ENCODE data around the gene FAF2. TPM values are rescaled to one million over a fixed set of nuclear protein-coding genes. Genes with fewer than 3 reads are reported as not detected.

FAF2 gene
- total and polyA plus RNA-seq, 2 donors, result 17.7 to 22.4 TPM

DNA sequence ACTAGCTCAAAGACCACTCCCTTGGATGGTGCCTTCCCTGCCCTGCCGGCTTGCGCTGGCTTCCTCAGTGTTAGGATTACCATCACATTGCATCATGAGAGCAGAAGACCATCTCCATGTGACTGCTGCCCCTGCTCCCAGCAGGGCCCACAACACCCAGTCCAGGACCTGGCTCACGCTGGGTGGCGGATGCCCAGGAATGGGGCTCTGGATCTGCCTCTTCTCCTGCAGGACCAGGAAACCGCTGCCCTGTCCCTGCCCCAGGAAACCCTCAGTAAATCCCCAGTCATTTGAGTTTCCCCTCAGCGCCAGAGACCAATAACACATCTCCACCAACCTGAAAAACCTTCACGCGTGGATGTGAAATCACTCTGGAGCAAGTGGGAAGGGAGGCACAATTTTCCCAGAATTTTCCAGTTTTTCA lies 92.3 kb downstream of the FAF2 start:
- H3K9me3 ChIP-seq (ENCODE audit: control insufficient read depth in 2 of 2, insufficient read depth in 1 of 2, low read length in 1 of 2), result peaks cover 0 to 3% of the 10 kb centered on the region in 2 donors
- no peaks in the 10 kb centered on the region for H3K27me3 ChIP-seq (ENCODE audit: control insufficient read depth in 2 of 2, insufficient read depth in 1 of 2, low read length in 1 of 2)
- DNase-seq (ENCODE audit: low read depth in 6 of 9, low spot score in 9 of 9), result no peak
- H3K36me3 ChIP-seq (ENCODE audit: control insufficient read depth in 2 of 2, insufficient read depth in 2 of 2, low read length in 1 of 2), result no peaks in the 10 kb centered on the region
- peaks cover 32 to 56% of the 10 kb centered on the region in 2 donors for H3K4me1 ChIP-seq (ENCODE audit: control insufficient read depth in 2 of 2, insufficient read depth in 2 of 2, low read length in 2 of 2)
- H3K27ac ChIP-seq (ENCODE audit: low read depth in 1 of 2, low read length in 1 of 2), result peak overlapping the region in 1 of 2 donors; percentile 98
- no peak overlapping the region for H3K4me3 ChIP-seq (ENCODE audit: low read length in 2 of 2)
- 97% methylated on average over 8 of the region's 8 CpGs for WGBS

GRCh38 chr5:176540956-176541337 lies 92.8 kb downstream of the FAF2 start:
- Histone ChIP-seq H3K36me3 (ENCODE audit: control insufficient read depth in 2 of 2, insufficient read depth in 2 of 2, low read length in 1 of 2) (no peaks in the 10 kb centered on the region), H3K4me1 (ENCODE audit: control insufficient read depth in 2 of 2, insufficient read depth in 2 of 2, low read length in 2 of 2) (peaks cover 32 to 56% of the 10 kb centered on the region in 2 donors), H3K27ac (ENCODE audit: low read depth in 1 of 2, low read length in 1 of 2) (peak overlapping the region; percentile 94 to 98), H3K27me3 (ENCODE audit: control insufficient read depth in 2 of 2, insufficient read depth in 1 of 2, low read length in 1 of 2) (no peaks in the 10 kb centered on the region), H3K9me3 (ENCODE audit: control insufficient read depth in 2 of 2, insufficient read depth in 1 of 2, low read length in 1 of 2) (peaks cover 0 to 3% of the 10 kb centered on the region in 2 donors), H3K4me3 (ENCODE audit: low read length in 2 of 2) (peak overlapping the region in 1 of 2 donors; percentile 67)
- WGBS, result 28% methylated on average over 8 of the region's 8 CpGs
- peak in 3 of 9 donors; percentile 33 to 73 (median 50) for DNase-seq (ENCODE audit: low read depth in 6 of 9, low spot score in 9 of 9)

- peak in 7 of 9 donors; percentile 66 to 92 (median 80) for DNase-seq (ENCODE audit: low read depth in 6 of 9, low spot score in 9 of 9)
- H3K27ac ChIP-seq (ENCODE audit: low read depth in 1 of 2, low read length in 1 of 2), result peak overlapping the region; percentile 94 to 98
- 39% methylated on average over 12 of the region's 12 CpGs for WGBS
- H3K27me3 ChIP-seq (ENCODE audit: control insufficient read depth in 2 of 2, insufficient read depth in 1 of 2, low read length in 1 of 2), result no peaks in the 10 kb centered on the region
- no peaks in the 10 kb centered on the region for H3K36me3 ChIP-seq (ENCODE audit: control insufficient read depth in 2 of 2, insufficient read depth in 2 of 2, low read length in 1 of 2)
- H3K4me3 ChIP-seq (ENCODE audit: low read length in 2 of 2), result peak overlapping the region; percentile 67 to 70
- H3K4me1 ChIP-seq (ENCODE audit: control insufficient read depth in 2 of 2, insufficient read depth in 2 of 2, low read length in 2 of 2), result peaks cover 32 to 56% of the 10 kb centered on the region in 2 donors
- H3K9me3 ChIP-seq (ENCODE audit: control insufficient read depth in 2 of 2, insufficient read depth in 1 of 2, low read length in 1 of 2), result no peaks in the 10 kb centered on the region
These were observed 93.4 kb downstream of the FAF2 start for GRCh38 chr5:176541338-176542134.

- Histone ChIP-seq H3K27ac (ENCODE audit: low read depth in 1 of 2, low read length in 1 of 2) (peak overlapping the region; percentile 94 to 98), H3K27me3 (ENCODE audit: control insufficient read depth in 2 of 2, insufficient read depth in 1 of 2, low read length in 1 of 2) (no peaks in the 10 kb centered on the region), H3K36me3 (ENCODE audit: control insufficient read depth in 2 of 2, insufficient read depth in 2 of 2, low read length in 1 of 2) (no peaks in the 10 kb centered on the region), H3K4me3 (ENCODE audit: low read length in 2 of 2) (peak overlapping the region; percentile 67 to 70), H3K4me1 (ENCODE audit: control insufficient read depth in 2 of 2, insufficient read depth in 2 of 2, low read length in 2 of 2) (peaks cover 32 to 56% of the 10 kb centered on the region in 2 donors), H3K9me3 (ENCODE audit: control insufficient read depth in 2 of 2, insufficient read depth in 1 of 2, low read length in 1 of 2) (no peaks in the 10 kb centered on the region)
- WGBS, result 28% methylated on average over 16 of the region's 16 CpGs
- peak in 6 of 9 donors; percentile 63 to 83 (median 67) for DNase-seq (ENCODE audit: low read depth in 6 of 9, low spot score in 9 of 9)
These were observed 94.0 kb downstream of the FAF2 start for GRCh38 chr5:176542135-176542595.

GRCh38 chr5:176542596-176543427 lies 94.6 kb downstream of the FAF2 start:
- Histone ChIP-seq H3K9me3 (ENCODE audit: control insufficient read depth in 2 of 2, insufficient read depth in 1 of 2, low read length in 1 of 2) (no peaks in the 10 kb centered on the region), H3K4me1 (ENCODE audit: control insufficient read depth in 2 of 2, insufficient read depth in 2 of 2, low read length in 2 of 2) (peaks cover 32 to 56% of the 10 kb centered on the region in 2 donors), H3K27me3 (ENCODE audit: control insufficient read depth in 2 of 2, insufficient read depth in 1 of 2, low read length in 1 of 2) (no peaks in the 10 kb centered on the region), H3K27ac (ENCODE audit: low read depth in 1 of 2, low read length in 1 of 2) (peak overlapping the region; percentile 94 to 98), H3K4me3 (ENCODE audit: low read length in 2 of 2) (peak overlapping the region; percentile 67 to 70), H3K36me3 (ENCODE audit: control insufficient read depth in 2 of 2, insufficient read depth in 2 of 2, low read length in 1 of 2) (no peaks in the 10 kb centered on the region)
- peak in 4 of 9 donors; percentile 32 to 59 (median 50) for DNase-seq (ENCODE audit: low read depth in 6 of 9, low spot score in 9 of 9)
- 1% methylated on average over 110 of the region's 110 CpGs for WGBS

DNA sequence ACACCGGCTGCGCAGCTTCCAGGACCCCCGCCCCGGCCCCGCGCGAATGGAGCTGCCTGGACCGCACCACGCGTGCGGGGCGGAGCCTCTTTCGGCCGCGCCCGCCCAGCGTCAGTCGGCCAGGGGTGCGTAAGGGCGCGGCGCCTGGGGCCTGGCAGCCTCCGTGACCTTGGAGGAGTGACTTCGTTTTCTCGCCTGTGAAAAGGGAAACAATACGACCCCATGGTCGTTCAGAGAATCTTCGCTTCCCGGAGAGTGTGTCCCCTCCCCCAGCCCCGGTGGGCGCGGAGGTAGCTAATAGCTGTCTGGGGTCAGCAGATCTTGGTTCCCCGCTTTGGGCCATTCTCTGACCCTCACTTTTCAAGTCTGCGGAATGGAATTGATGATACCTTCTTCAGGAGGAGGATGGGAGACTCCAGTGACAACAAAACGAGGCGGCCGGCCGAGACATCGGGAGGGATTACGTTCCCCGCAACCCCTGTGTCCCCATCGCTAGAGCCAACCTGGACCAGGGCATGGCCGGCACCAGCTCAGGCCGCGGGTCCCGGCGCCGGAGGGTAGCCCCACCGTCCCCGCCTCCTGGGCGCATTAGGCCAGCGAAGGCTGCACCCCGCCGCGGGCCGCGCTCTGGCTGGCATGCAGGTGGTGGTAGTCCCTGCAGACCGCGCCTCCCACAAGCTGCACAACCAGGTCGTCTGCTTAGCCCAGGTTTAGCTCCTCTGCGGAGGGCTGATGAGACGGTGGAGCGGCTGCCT lies 95.4 kb downstream of the FAF2 start:
- Histone ChIP-seq H3K36me3 (ENCODE audit: control insufficient read depth in 2 of 2, insufficient read depth in 2 of 2, low read length in 1 of 2) (no peaks in the 10 kb centered on the region), H3K9me3 (ENCODE audit: control insufficient read depth in 2 of 2, insufficient read depth in 1 of 2, low read length in 1 of 2) (no peaks in the 10 kb centered on the region), H3K4me3 (ENCODE audit: low read length in 2 of 2) (peak overlapping the region; percentile 68 to 70), H3K4me1 (ENCODE audit: control insufficient read depth in 2 of 2, insufficient read depth in 2 of 2, low read length in 2 of 2) (peaks cover 26 to 49% of the 10 kb centered on the region in 2 donors), H3K27me3 (ENCODE audit: control insufficient read depth in 2 of 2, insufficient read depth in 1 of 2, low read length in 1 of 2) (no peaks in the 10 kb centered on the region), H3K27ac (ENCODE audit: low read depth in 1 of 2, low read length in 1 of 2) (peak overlapping the region; percentile 81 to 94)
- peak in 7 of 9 donors; percentile 43 to 88 (median 67) for DNase-seq (ENCODE audit: low read depth in 6 of 9, low spot score in 9 of 9)
- WGBS, result under 1% methylated on average over 63 of the region's 63 CpGs

DNA sequence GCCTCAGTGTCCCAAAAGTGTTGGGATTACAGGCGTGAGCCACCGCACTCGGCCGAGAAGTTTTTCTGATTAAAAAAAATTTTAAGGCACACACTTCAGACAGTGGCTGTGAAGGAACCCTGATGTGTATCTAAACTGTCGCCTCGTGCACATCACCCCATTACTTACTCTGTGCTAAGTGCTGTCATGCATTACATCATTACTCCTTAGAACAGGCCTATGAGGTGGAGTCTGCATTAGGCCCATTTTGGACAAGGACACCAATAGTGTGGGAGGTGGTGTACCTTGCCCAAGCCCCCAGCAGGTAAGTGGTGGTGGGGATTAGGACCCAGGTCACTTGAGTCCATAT lies 97.2 kb downstream of the FAF2 start:
- 97% methylated on average over 6 of the region's 6 CpGs for WGBS
- Histone ChIP-seq H3K36me3 (ENCODE audit: control insufficient read depth in 2 of 2, insufficient read depth in 2 of 2, low read length in 1 of 2) (no peaks in the 10 kb centered on the region), H3K9me3 (ENCODE audit: control insufficient read depth in 2 of 2, insufficient read depth in 1 of 2, low read length in 1 of 2) (no peaks in the 10 kb centered on the region), H3K27ac (ENCODE audit: low read depth in 1 of 2, low read length in 1 of 2) (no peak overlapping the region), H3K4me1 (ENCODE audit: control insufficient read depth in 2 of 2, insufficient read depth in 2 of 2, low read length in 2 of 2) (peaks cover 26 to 36% of the 10 kb centered on the region in 2 donors), H3K4me3 (ENCODE audit: low read length in 2 of 2) (no peak overlapping the region), H3K27me3 (ENCODE audit: control insufficient read depth in 2 of 2, insufficient read depth in 1 of 2, low read length in 1 of 2) (no peaks in the 10 kb centered on the region)
- no peak for DNase-seq (ENCODE audit: low read depth in 6 of 9, low spot score in 9 of 9)

GRCh38 chr5:176545737-176546509 lies 97.7 kb downstream of the FAF2 start:
- DNase-seq (ENCODE audit: low read depth in 6 of 9, low spot score in 9 of 9), result no peak
- no peaks in the 10 kb centered on the region for H3K9me3 ChIP-seq (ENCODE audit: control insufficient read depth in 2 of 2, insufficient read depth in 1 of 2, low read length in 1 of 2)
- peaks cover 0 to 4% of the 10 kb centered on the region in 2 donors for H3K27me3 ChIP-seq (ENCODE audit: control insufficient read depth in 2 of 2, insufficient read depth in 1 of 2, low read length in 1 of 2)
- H3K36me3 ChIP-seq (ENCODE audit: control insufficient read depth in 2 of 2, insufficient read depth in 2 of 2, low read length in 1 of 2), result no peaks in the 10 kb centered on the region
- 91% methylated on average over 13 of the region's 13 CpGs for WGBS
- H3K4me1 ChIP-seq (ENCODE audit: control insufficient read depth in 2 of 2, insufficient read depth in 2 of 2, low read length in 2 of 2), result peaks cover 24 to 31% of the 10 kb centered on the region in 2 donors
- H3K4me3 ChIP-seq (ENCODE audit: low read length in 2 of 2), result no peak overlapping the region
- H3K27ac ChIP-seq (ENCODE audit: low read depth in 1 of 2, low read length in 1 of 2), result no peak overlapping the region
